B cell (primary cell): Measurements from ENCODE around the gene ARMS2. TPM values are rescaled to one million over a fixed set of nuclear protein-coding genes. Genes with fewer than 3 reads are reported as not detected.

Source experiments
- ATAC-seq: fragments of 200-7000 bp; cut with Tn5 transposase; one replicate; pipeline ENCODE4 v1.10.0; 2021; ENCODE audit warnings: low read depth, mild to moderate bottlenecking, moderate number of reproducible peaks, moderate library complexity
- CTCF ChIA-PET: fragments of 350-600 bp; sonication (Branson Sonifier 250); formaldehyde crosslinking; loops from one replicate; lab custom pipeline; 2021; ENCODE audit warnings: antibody characterized with exemption, inconsistent platforms; lab: Charles Lee
- POLR2A ChIA-PET: fragments of 350-600 bp; sonication (Branson Sonifier 250); formaldehyde crosslinking; loops from one replicate; lab custom pipeline; 2021; ENCODE audit warnings: antibody characterized with exemption; lab: Charles Lee
- DNase-seq: peaks from one replicate; pipeline ENCODE4 v3.0.0; 2013
- H2AFZ ChIP-seq: 2 replicates; pipeline ENCODE4 v1.6.1; 2012; ENCODE audit warnings: mild to moderate bottlenecking, low read depth, low read length; ENCODE audit not compliant: insufficient read depth, poor library complexity, severe bottlenecking
- H3K27ac ChIP-seq, 2 donors: 1 replicate in 1 of 2; 2 replicates in 1 of 2; pipeline ENCODE4 v1.5.1; 2012 to 2013; ENCODE audit warnings: low read length in 2 of 2, mild to moderate bottlenecking in 2 of 2, moderate library complexity in 1 of 2
- H3K27me3 ChIP-seq, 4 experiments: fragments of 200-600 bp in 1 of 4; sonication (generic) in 1 of 4; replicated peaks in 1 of 4; 1 replicate in 2 of 4; 2 replicates in 2 of 4; pipeline versions ENCODE4 v1.6.1 to v1.7.0; 2013 to 2016; ENCODE audit warnings: low read length in 3 of 4, mild to moderate bottlenecking in 2 of 4, mixed read lengths in 1 of 4, moderate library complexity in 1 of 4; ENCODE audit not compliant: insufficient read depth in 4 of 4, control insufficient read depth in 3 of 4; ENCODE audit errors: control extremely low read depth in 1 of 4
- H3K36me3 ChIP-seq, 2 experiments: replicated peaks in 1 of 2; 1 replicate in 1 of 2; 2 replicates in 1 of 2; pipeline versions ENCODE4 v1.6.1 to v1.7.1; 2013; ENCODE audit warnings: low read length in 1 of 2; ENCODE audit not compliant: insufficient read depth in 2 of 2, control insufficient read depth in 1 of 2; ENCODE audit errors: control extremely low read depth in 1 of 2, extremely low read depth in 1 of 2
- H3K4me1 ChIP-seq, 2 donors: fragments of 200-600 bp in 1 of 2; sonication (generic) in 1 of 2; 1 replicate in 1 of 2; 2 replicates in 1 of 2; pipeline versions ENCODE4 v1.5.1 to v1.6.1; 2013 to 2017; ENCODE audit warnings: low read length in 2 of 2; ENCODE audit not compliant: control insufficient read depth in 2 of 2, insufficient read depth in 2 of 2
- H3K4me2 ChIP-seq: replicated peaks from 2 replicates; pipeline ENCODE3; 2012; ENCODE audit warnings: mild to moderate bottlenecking, low read depth, low read length; ENCODE audit not compliant: poor library complexity, severe bottlenecking
- H3K4me3 ChIP-seq, 5 experiments: fragments of 200-600 bp in 1 of 5; sonication (generic) in 1 of 5; 1 replicate in 3 of 5; 2 replicates in 2 of 5; pipeline versions ENCODE4 v1.5.1 to v1.7.0; 2011 to 2016; ENCODE audit warnings: low read length in 4 of 5, mild to moderate bottlenecking in 4 of 5, low read depth in 2 of 5, control low read depth in 1 of 5, moderate library complexity in 1 of 5; ENCODE audit not compliant: insufficient read depth in 1 of 5; ENCODE audit errors: control extremely low read depth in 1 of 5, extremely low read depth in 1 of 5
- H3K79me2 ChIP-seq: fragments of 200-600 bp; sonication (generic); one replicate; pipeline ENCODE4 v1.6.0; 2016; ENCODE audit warnings: low read length; ENCODE audit not compliant: control insufficient read depth, insufficient read depth
- H3K9ac ChIP-seq: fragments of 200-600 bp; sonication (generic); 2 replicates; pipeline ENCODE4 v1.6.1; 2017; ENCODE audit warnings: mild to moderate bottlenecking, low read length, moderate library complexity
- H3K9me3 ChIP-seq, 3 donors: one replicate each; pipeline versions ENCODE4 v1.6.1 to v1.7.1; 2013; ENCODE audit warnings: low read length in 2 of 3; ENCODE audit not compliant: control insufficient read depth in 2 of 3, insufficient read depth in 1 of 3; ENCODE audit errors: control extremely low read depth in 1 of 3
- H4K20me1 ChIP-seq: 2 replicates; pipeline ENCODE4 v1.6.0; 2012; ENCODE audit warnings: mild to moderate bottlenecking, low read length; ENCODE audit not compliant: insufficient read depth, control insufficient read depth, poor library complexity, severe bottlenecking
- H3K27ac Mint-ChIP-seq: one replicate; pipeline ENCODE4 v1.8.0; 2021; ENCODE audit warnings: mixed read lengths
- H3K27me3 Mint-ChIP-seq: one replicate; pipeline ENCODE4 v1.8.0; 2021; ENCODE audit warnings: mixed read lengths
- H3K4me1 Mint-ChIP-seq: one replicate; pipeline ENCODE4 v1.8.0; 2021; ENCODE audit warnings: mixed read lengths
- H3K4me3 Mint-ChIP-seq: one replicate; pipeline ENCODE4 v1.8.0; 2021; ENCODE audit warnings: mixed read lengths
- H3K9me3 Mint-ChIP-seq: one replicate; pipeline ENCODE4 v1.8.0; 2022; ENCODE audit warnings: mixed read lengths; ENCODE audit not compliant: insufficient read depth
- CTCF ChIP-seq: fragments of 200-600 bp; IDR thresholded peaks from one replicate; pipeline ENCODE4 v1.8.0; 2022; ENCODE audit warnings: antibody characterized with exemption, mild to moderate bottlenecking
- EZH2 ChIP-seq: IDR thresholded peaks from 2 replicates; pipeline ENCODE4 v1.6.1; 2012; ENCODE audit warnings: borderline replicate concordance, low read depth, mild to moderate bottlenecking, moderate library complexity, low read length; ENCODE audit not compliant: insufficient read depth, poor library complexity, severe bottlenecking
- WGBS: methylation state at CpG from one replicate; pipeline ENCODE4 v1.1.5; 2013; ENCODE audit warnings: missing lambda C conversion rate; ENCODE audit not compliant: insufficient coverage; 5-methylcytosine and 5-hydroxymethylcytosine counted together
- intact Hi-C: fragments of 100-400 bp; cut with micrococcal nuclease; formaldehyde crosslinking; loops from one replicate; pipeline ENCODE4 v1.10.0; 2022
- polyA plus RNA-seq: library from polyadenylated mRNA; depleted of rRNA; stranded (reverse); fragments of >200 nt; gene quantifications from 2 replicates; pipeline ENCODE4 v1.2.3, GENCODE V29; 2012
- total RNA-seq, 2 donors: library from RNA; stranded (reverse); fragments of 120-200 nt in 1 of 2; gene quantifications; 1 replicate in 1 of 2; 2 replicates in 1 of 2; pipeline versions ENCODE4 v1.2.3 to v1.2.4, GENCODE V29; 2013 to 2022

Gene ARMS2
- total and polyA plus RNA-seq, 2 donors (not counting 1 experiment from before 2014, with no cell fraction given) = not detected

DNA sequence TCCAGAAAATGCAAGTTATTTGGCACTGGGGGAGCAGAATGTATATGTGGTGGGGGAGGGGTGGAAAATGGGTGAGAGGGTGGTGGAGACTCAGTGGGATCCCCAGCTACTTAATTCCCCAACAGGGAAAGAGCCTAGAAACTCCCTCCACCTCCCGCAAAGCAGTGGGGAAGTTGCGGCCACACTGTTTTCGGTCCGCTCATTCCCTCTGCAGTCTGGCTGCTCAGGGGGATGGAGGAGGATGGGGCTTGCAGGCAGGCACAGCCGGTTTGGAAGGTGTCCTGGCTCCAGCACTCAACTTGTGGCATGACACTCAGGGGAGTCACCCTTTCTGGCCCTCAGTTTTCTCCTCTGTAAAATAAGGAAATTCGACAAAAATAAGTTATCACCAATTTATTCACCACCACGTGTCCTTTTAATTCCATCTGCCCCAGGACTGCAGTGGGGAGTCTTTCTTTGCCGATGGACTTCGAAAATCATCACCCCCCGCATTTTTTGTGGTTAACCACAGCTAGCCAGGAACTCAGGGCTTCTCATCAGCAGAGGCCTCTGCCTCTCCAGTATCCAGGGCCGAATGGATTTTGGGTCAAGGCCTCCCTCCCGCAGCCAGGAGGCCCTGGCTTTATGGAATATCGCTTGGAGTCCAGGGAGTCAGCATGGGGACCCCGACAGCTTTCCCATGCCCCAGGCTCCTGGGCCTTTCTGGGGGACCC is 5.3 kb downstream of the ARMS2 start:
- POLR2A ChIA-PET = no interaction called here
- peaks cover 15% of the 10 kb centered on the region for H3K4me1 Mint-ChIP-seq
- H3K27ac ChIP-seq = no peak overlapping the region
- peaks cover 0 to 61% (median 25%) of the 10 kb centered on the region in 4 experiments for H3K27me3 ChIP-seq
- H3K4me3 Mint-ChIP-seq = no peak overlapping the region
- ATAC-seq (no peak), DNase-seq (no peak)
- no peaks in the 10 kb centered on the region for H4K20me1 ChIP-seq
- H3K9ac ChIP-seq = no peak overlapping the region
- no peak overlapping the region for H3K4me3 ChIP-seq
- WGBS = 39% methylated on average over 10 of the region's 14 CpGs
- H3K27me3 Mint-ChIP-seq = peaks cover 68% of the 10 kb centered on the region
- no peaks in the 10 kb centered on the region for H3K9me3 ChIP-seq
- no peak overlapping the region for H2AFZ ChIP-seq
- no peak overlapping the region for H3K4me2 ChIP-seq
- no peaks in the 10 kb centered on the region for H3K9me3 Mint-ChIP-seq
- CTCF ChIA-PET = no interaction called here
- intact Hi-C loops = no loop called here
- TF ChIP-seq CTCF = no peak
- no peak for TF ChIP-seq EZH2
- no peaks in the 10 kb centered on the region for H3K79me2 ChIP-seq
- H3K36me3 ChIP-seq = no peaks in the 10 kb centered on the region
- no peak overlapping the region for H3K27ac Mint-ChIP-seq
- H3K4me1 ChIP-seq = peaks cover 5 to 26% of the 10 kb centered on the region in 2 donors

DNA sequence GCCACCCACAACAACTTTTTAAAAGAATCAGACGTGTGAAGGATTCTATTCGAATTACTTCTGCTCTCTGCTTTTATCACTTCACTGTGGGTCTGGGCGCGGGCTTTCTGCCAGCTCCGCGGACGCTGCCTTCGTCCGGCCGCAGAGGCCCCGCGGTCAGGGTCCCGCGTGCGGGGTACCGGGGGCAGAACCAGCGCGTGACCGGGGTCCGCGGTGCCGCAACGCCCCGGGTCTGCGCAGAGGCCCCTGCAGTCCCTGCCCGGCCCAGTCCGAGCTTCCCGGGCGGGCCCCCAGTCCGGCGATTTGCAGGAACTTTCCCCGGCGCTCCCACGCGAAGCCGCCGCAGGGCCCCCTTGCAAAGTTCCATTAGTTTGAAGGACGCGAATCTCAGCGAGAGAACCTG is 6.4 kb downstream of the ARMS2 start:
- Histone ChIP-seq H2AFZ (no peak overlapping the region), H3K4me2 (peak overlapping the region; percentile 67), H4K20me1 (no peaks in the 10 kb centered on the region), H3K27ac (no peak overlapping the region), H3K79me2 (no peaks in the 10 kb centered on the region), H3K9ac (peak overlapping the region; percentile 23), H3K4me3 (peak overlapping the region in 3 of 5 experiments; percentile 8 to 23 (median 14)), H3K4me1 (peaks cover 5 to 26% of the 10 kb centered on the region in 2 donors), H3K9me3 (no peaks in the 10 kb centered on the region), H3K27me3 (peaks cover 0 to 61% (median 25%) of the 10 kb centered on the region in 4 experiments), H3K36me3 (no peaks in the 10 kb centered on the region)
- intact Hi-C loops = no loop called here
- no peaks in the 10 kb centered on the region for H3K9me3 Mint-ChIP-seq
- no peak for ATAC-seq
- peak overlapping the region; percentile 37 for H3K4me3 Mint-ChIP-seq
- TF ChIP-seq EZH2 = no peak
- no peak for TF ChIP-seq CTCF
- H3K4me1 Mint-ChIP-seq = peaks cover 15% of the 10 kb centered on the region
- DNase-seq = no peak
- H3K27ac Mint-ChIP-seq = no peak overlapping the region
- WGBS = 8% methylated on average over 40 of the region's 40 CpGs
- CTCF ChIA-PET = no interaction called here
- H3K27me3 Mint-ChIP-seq = peaks cover 71% of the 10 kb centered on the region
- POLR2A ChIA-PET = no interaction called here
